NCI-H69 (cell line): Measurements from ENCODE around the gene PMAIP1.
A peak's percentile ranks its signal among the peaks of the same experiment; 100 is the strongest.

Experiments
- DNase-seq: peaks from one replicate; lab custom pipeline; 2025; lab: John Stamatoyannopoulos, UW

PMAIP1 gene

DNA sequence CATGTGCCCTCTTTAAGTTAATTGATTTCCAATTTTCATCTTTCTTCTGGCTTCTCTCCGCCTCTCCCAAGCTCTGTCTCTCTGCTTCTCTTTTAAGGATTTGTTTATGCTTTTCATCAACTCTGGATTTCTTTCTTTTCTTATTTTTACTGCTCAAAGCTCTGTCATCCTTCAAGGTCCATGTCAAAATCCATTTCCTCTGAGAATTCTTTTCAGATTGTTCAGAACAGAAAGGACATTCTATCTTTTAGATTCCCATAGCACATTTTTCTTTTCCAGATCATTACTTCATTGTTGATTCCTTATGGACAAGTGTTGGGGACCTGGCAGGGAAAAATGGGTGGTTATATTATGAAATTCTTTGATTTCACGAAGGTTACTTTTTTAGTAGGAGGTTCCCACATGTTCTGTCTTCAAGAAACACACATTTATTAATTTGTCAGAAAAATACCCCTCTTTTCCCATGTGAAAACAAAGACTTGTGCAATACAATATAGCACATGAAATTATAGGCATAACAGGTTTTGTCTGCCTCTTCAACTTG, 12.3 kb downstream of the PMAIP1 start:
- DNase-seq, result no peak

- DNase-seq, result no peak
Measured at GRCh38 chr18:59915606-59916005, 15.8 kb downstream of the PMAIP1 start.

GRCh38 chr18:59916746-59917145, 16.9 kb downstream of the PMAIP1 start:
- DNase-seq, result no peak

DNA sequence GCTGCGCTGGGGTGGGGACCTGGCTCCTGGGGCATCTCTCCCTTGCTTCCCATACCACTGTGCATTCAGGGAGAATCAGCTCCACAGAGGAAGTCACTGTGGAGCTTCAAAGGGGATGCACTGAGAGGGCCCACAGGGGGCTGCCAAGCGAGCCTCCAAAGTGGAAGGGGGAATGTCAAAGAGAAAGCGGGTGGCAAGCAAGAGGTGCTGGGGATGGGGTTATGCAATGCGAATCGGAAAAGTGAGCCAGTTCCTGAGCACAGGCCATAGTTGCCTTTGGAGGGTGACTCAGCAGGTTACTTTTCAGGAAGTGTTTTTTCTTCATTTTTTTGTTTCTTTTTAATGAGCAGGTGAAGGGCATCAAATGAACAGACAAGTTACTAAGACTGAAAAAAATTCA, 17.6 kb downstream of the PMAIP1 start:
- DNase-seq, result peak; percentile 37

GRCh38 chr18:59918320-59918755, 18.5 kb downstream of the PMAIP1 start:
- peak; percentile 97 for DNase-seq

DNA sequence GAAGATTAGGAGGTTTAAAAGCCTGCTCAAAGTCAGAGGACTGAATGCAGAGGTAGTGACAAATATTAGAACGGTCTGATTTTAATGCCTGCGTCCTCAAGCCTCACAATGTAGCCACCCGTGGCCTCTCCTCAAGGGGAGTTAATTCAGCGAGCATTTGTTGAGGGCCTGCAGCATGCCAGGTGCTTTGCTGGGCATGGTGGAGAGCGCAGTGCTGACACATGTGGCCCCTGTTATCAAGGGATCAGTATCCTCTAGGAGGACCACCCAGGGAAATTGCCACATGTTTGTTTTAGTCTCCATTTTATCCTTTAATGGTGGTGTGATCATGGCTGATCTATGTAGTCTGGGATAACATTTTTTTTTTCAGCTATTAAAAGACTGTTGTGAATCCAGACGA, 19.2 kb downstream of the PMAIP1 start:
- DNase-seq, result peak; percentile 36

GRCh38 chr18:59921384-59921891, 21.6 kb downstream of the PMAIP1 start:
- DNase-seq, result peak; percentile 62

DNA sequence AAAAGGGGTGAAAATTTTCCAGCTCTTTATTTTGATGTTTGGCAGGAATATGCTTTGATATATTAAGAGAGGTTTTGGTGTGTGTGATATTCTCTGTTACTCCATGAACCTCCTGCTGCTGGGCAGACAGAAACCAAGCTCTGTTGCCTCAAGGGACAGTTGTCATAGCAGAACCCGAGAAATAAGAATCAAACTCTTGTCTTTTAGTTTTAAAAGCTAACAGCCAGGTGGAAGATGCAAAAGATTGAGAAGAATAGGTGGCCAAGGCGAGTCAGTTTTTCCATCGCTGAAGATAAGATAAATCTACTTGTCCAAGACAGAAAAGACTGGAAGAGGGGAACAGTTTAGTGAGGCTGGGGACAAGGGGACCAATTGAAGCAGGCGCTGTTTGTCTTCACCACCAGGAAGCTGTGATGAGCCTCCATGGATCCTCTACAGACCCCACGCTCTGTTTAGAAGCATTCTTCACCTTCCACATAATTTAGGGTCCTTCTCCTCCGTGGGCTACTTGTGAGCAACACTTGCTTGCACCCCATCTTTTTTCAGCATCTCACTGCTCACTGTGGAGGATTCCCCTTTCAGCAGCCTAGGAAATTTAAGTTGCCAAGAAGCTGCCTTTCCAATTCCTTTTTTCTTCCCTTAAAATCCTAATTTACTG, 23.9 kb downstream of the PMAIP1 start:
- DNase-seq, result peak; percentile 48

GRCh38 chr18:59926131-59926530, 26.3 kb downstream of the PMAIP1 start:
- DNase-seq, result no peak

DNA sequence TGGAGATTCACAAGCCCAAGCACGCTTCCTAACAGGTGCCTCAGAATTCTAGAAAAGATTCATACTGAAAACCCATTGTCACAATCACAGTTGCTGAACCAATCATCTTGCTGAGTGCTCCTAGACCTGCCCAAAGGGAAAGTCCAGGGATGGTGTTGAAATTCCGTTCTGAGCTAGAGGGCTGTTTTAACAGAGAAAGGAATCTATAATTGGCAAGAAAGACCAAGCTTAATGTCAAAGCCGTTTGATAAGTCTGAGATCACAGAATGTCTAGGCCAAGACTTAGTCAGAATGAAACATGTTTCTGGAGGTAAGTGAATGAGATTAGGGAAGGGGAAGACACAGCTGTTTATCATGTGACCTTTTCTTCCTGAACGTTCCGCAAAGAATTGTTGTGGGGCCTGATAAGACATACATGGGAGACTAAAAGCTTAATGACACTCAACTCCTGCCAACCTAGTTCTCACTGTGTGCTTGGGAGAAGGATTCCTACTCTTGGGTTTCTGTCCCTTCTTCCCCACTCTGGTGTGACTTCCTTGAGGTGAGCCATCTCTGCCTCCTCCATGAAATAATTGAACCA, 27.5 kb downstream of the PMAIP1 start:
- no peak for DNase-seq

- no peak for DNase-seq
Measured at GRCh38 chr18:59928201-59928600, 28.4 kb downstream of the PMAIP1 start.

GRCh38 chr18:59929621-59930295, 30.0 kb downstream of the PMAIP1 start:
- DNase-seq, result peak; percentile 31

- no peak for DNase-seq
Measured at GRCh38 chr18:59932401-59932800, 32.6 kb downstream of the PMAIP1 start.

DNA sequence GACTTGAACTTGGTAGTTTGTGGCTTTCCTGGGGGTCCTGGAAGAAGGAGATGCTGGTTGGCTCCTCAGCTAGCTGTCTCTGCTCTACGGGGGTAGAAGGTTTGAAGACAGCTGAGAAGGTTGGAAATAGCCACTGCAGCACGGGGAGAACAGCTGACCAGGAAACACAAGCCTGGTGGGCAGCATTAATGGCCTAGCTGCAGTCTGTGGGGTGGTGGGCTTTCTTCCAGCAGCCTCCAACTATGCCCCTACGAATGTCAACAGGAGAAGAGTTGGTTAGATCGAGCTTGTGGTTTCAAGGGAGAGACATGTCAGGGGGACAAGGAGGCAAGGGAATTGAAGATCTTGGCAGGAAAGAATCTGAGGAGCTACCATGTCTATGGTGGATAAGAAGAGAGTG, 38.9 kb downstream of the PMAIP1 start:
- DNase-seq, result no peak

- DNase-seq, result no peak
Measured at GRCh38 chr18:59939127-59939526, 39.3 kb downstream of the PMAIP1 start.

DNA sequence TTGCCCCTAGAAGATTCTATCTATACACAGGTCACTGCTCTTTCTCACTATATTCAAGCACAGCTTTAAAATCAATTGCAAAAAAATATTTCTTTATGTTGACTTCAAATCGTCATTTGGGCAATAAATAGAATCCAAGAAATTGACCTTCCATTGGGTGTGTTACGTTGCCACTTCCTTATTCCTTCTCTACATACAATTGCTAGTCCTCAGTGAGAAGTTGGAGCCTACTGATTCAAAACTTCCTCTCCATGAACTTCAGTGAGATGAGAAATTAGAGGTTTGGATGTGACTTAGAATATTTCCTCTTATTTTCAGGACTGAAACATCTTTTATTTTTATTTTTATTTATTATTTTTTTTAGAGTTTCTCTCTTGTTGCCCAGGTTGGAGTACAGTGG, 40.3 kb downstream of the PMAIP1 start:
- no peak for DNase-seq

- no peak for DNase-seq
Measured at GRCh38 chr18:59941331-59941730, 41.5 kb downstream of the PMAIP1 start.

- no peak for DNase-seq
Measured at GRCh38 chr18:59942601-59943000, 42.8 kb downstream of the PMAIP1 start.

DNA sequence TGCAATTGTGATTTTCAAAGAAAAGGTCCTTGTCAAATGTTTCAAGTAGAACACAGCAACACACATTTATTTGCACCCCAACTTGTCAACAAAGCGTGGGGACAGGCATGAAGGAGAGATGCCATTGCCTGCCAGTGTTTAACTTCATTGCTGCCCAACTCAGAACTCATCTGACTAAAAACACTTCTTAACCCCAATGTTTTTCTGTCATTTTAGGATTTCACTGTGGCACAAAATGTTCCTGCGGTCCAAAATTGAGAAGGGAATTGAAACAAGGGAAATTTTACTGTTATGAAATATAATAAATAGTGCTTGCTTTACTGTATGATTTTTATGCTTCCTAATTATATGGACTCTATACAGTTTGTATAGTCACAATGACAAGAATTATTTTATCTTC, 45.7 kb downstream of the PMAIP1 start:
- DNase-seq, result no peak

DNA sequence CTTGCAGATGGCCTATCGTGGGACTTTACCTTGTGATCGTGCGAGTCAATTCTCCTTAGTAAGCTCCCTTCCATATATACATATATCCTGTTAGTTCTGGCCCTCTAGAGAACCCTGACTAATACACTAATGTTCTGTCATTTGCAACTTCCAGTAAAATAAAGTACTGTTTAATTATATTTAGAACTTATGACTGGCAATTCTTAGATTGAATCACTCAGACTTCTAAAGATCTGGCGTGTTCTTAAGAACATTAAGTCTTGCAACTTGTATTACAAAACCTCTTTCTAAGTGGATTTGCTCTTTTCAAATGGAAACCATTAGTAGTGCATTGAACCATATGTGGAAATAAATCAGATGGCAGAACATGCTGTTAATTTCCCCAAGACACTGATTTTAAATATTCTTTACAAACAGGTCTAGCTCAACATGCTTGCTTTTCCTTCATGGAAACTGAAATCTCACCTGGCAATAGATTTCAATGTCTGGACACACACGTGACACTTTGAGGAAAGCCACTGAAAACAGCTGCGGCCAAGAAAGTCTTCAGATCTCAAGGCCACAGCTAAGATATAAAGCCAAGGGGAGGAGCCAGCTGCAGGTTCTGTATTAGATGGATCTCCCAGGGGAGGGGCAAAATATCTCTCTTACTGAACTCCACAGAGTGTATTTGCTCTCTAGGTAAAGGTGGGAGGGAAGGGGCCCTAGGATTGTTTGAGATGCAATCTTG, 50.6 kb downstream of the PMAIP1 start:
- peak; percentile 85 for DNase-seq

- no peak for DNase-seq
Measured at GRCh38 chr18:59951591-59951990, 51.8 kb downstream of the PMAIP1 start.

DNA sequence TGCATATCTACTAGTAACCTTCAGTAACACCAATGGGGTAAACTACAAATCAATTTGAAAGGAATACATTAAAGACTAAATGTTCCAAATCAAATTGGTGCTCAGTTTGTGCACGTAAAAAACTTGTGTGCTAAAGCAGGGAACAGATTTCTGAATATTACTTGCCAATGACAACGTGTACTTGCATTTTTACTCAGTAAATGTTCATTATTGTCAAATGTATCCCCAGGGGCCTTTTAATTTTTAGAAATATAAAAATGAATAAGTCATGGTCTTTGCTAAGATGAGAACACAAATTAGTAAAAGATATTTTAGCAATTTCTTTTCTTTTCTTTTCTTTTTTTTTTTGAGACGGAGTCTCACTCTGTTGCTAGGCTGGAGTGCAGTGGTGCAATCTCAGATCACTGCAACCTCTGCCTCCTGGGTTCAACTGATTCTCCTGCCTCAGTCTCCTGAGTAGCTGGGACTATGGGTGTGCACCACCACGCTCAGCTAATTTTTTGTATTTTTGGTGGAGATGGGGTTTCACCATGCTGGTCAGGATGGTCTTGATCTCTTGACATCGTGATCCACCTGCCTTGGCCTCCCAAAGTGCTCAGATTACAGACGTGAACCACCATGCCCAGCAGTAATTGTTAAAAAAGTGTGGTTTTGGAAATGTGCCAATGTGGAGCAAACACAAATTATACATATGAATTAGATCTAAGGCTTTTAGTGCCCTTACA, 52.6 kb downstream of the PMAIP1 start:
- peak; percentile 56 for DNase-seq
